Keratinocyte (primary cell): Measurements from ENCODE around the gene NPIPB6.
"Not testable (repeated sequence)": the region's sequence is repeated elsewhere in the genome, so short reads cannot be mapped to it uniquely, and the experiment has no call there.

ENCODE experiments used
- EZH2 ChIP-seq: IDR thresholded peaks from one replicate; pipeline ENCODE4 v1.6.1; 2012; ENCODE audit warnings: inconsistent platforms, mild to moderate bottlenecking, low read length, moderate library complexity
- TF ChIP-seq, protein P1 (sequence below), 3 experiments: IDR thresholded peaks in 1 of 3; conservative IDR thresholded peaks in 1 of 3; optimal IDR thresholded peaks in 1 of 3; 2 replicates in 2 of 3; 3 replicates in 1 of 3; pipeline versions ENCODE3 to v1.5.1; 2011; ENCODE audit warnings: low read length in 3 of 3, mild to moderate bottlenecking in 3 of 3, moderate library complexity in 2 of 3, control low read depth in 1 of 3, inconsistent platforms in 1 of 3; ENCODE audit not compliant: insufficient read depth in 2 of 3; ENCODE audit errors: extremely low read depth in 1 of 3

DNA sequence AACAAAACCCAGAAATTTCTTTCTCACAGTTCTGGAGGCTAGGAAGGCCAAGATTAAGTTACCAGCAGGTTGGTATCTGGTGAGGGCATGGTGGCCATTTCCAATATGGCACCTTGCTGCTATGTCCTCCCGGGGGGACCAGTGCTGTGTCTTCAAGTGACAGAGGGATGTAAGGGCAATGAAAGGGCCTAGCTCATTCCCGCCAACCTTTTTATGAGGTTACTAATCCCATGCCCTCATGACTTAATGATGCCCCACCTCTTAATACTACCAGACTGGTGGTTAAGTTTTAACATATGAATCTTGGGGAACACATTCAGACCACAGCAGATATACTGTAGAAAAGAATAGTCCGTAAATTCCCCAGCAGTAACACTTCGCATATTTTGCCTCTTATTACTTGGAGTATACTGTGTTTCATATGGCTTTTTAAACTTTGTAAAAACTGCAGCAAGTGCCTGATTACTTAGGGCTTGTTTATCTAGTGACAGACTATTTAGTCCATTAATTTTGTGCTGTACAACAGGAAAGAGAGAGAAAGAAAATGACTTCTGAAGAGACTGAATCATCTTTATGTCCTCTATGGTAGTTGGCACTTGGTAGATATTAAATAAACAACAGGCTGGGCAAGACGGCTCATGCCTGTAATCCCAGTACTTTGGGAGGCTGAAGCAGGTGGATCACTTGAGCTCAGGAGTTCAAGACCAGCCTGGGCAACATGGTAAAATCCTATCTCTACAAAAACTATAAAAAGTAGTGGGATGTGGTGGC, 26.2 kb downstream of the NPIPB6 start:
- TF ChIP-seq, protein P1, sequence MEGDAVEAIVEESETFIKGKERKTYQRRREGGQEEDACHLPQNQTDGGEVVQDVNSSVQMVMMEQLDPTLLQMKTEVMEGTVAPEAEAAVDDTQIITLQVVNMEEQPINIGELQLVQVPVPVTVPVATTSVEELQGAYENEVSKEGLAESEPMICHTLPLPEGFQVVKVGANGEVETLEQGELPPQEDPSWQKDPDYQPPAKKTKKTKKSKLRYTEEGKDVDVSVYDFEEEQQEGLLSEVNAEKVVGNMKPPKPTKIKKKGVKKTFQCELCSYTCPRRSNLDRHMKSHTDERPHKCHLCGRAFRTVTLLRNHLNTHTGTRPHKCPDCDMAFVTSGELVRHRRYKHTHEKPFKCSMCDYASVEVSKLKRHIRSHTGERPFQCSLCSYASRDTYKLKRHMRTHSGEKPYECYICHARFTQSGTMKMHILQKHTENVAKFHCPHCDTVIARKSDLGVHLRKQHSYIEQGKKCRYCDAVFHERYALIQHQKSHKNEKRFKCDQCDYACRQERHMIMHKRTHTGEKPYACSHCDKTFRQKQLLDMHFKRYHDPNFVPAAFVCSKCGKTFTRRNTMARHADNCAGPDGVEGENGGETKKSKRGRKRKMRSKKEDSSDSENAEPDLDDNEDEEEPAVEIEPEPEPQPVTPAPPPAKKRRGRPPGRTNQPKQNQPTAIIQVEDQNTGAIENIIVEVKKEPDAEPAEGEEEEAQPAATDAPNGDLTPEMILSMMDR (optimal IDR thresholded peaks at IDR 0.05 in 1 of 3, IDR thresholded peaks at IDR 0.05 in 1 of 3, conservative IDR thresholded peaks at IDR 0.05 in 1 of 3; ENCODE audit: extremely low read depth in 1 of 3, insufficient read depth in 2 of 3, low read length in 3 of 3), result not testable (repeated sequence)
- TF ChIP-seq EZH2, result not testable (repeated sequence)
